ENCODE measurements around the gene EVC2. TPM values are rescaled to one million over a fixed set of nuclear protein-coding genes. Genes with fewer than 3 reads are reported as not detected.
"Not testable (repeated sequence)": the region's sequence is repeated elsewhere in the genome, so short reads cannot be mapped to it uniquely, and the experiment has no call there.

The EVC2 gene
- total and polyA plus RNA-seq, 4 donors: 1.7 to 6.6 (median 2.3) TPM

DNA sequence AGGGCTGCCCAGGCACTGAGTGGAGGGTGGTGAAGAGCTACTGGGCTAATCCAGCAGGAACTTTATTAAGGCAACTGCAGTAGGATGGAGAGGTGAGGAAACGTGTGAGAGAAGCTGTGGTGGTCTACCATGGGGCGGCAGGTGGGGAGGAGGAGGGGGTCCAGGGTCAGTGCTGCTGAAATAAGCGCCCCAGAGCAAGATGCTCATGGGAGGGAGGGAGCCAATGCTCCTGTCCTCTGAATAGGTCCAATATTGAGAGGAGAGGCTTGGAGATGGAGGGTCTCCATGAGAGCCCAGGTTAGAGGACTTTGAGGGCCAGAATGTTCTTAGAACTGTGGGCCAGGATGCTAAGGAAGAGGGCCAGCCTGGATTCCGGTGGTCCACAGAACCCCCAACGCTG, 37.9 kb upstream of the EVC2 start:
- no peak overlapping the region for H3K27ac ChIP-seq (ENCODE audit: low read depth, low read length)
- 100% methylated on average over 5 of the region's 5 CpGs for WGBS (ENCODE audit: insufficient coverage)
- DNase-seq (ENCODE audit: low read depth in 4 of 6, low spot score in 6 of 6): no peak

DNA sequence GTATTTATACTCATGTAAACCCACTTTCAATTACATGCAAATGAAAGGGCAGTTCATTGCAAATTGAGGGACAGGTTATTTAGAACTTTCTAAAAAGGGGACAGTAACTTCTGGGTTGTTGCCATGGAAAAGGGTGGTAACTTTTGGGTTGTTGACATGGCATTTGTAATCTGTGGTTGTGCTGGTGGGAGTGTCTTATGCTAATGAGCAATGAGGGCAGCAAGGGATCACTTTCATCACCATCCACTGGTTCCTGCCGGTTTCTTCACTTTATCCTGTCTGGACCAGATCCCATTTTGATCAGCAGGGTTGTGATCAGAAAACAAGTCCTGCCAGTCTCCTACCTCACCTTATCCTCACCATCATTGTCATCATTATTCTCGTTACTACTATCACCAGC, 34.6 kb upstream of the EVC2 start:
- WGBS (ENCODE audit: insufficient coverage): 79% methylated on average over 2 of the region's 2 CpGs
- no peak overlapping the region for H3K4me3 ChIP-seq (ENCODE audit: low read depth, low read length)
- H3K27me3 ChIP-seq (ENCODE audit: control insufficient read depth, insufficient read depth, low read length): no peaks in the 10 kb centered on the region
- H3K27ac ChIP-seq (ENCODE audit: low read depth, low read length): no peak overlapping the region
- no peak for DNase-seq (ENCODE audit: low read depth in 4 of 6, low spot score in 6 of 6)
- H3K36me3 ChIP-seq (ENCODE audit: control insufficient read depth, insufficient read depth, low read length): peaks cover 2% of the 10 kb centered on the region
- no peaks in the 10 kb centered on the region for H3K9me3 ChIP-seq (ENCODE audit: control insufficient read depth, insufficient read depth, low read length)
- peaks cover 5% of the 10 kb centered on the region for H3K4me1 ChIP-seq (ENCODE audit: control insufficient read depth, insufficient read depth, low read length)

More for the DNA sequence above, 37.9 kb upstream of the EVC2 start:
- no peaks in the 10 kb centered on the region for H3K9me3 ChIP-seq (ENCODE audit: control insufficient read depth, insufficient read depth, low read length)
- H3K4me3 ChIP-seq (ENCODE audit: low read depth, low read length): no peak overlapping the region
- no peaks in the 10 kb centered on the region for H3K27me3 ChIP-seq (ENCODE audit: control insufficient read depth, insufficient read depth, low read length)
- H3K4me1 ChIP-seq (ENCODE audit: control insufficient read depth, insufficient read depth, low read length): peaks cover 5% of the 10 kb centered on the region
- H3K36me3 ChIP-seq (ENCODE audit: control insufficient read depth, insufficient read depth, low read length): peaks cover 7% of the 10 kb centered on the region

DNA sequence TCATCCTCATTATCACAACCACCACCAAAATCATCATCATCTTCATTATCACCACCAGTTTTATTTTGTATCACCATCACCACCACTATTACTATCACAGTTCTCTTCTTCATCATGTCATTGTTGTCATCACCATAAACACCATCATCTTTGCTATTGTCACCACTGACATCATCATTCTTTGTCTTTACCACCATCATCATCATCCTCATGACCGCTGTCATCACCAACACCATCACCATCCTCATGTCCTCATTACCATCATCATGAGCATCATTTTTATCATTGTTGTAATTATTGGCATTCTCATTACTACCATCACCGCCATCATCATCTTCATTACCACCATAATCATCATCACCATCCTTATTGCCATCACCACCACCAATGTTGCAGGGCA, 34.0 kb upstream of the EVC2 start:
- H3K27ac ChIP-seq (ENCODE audit: low read depth, low read length): no peak overlapping the region
- H3K27me3 ChIP-seq (ENCODE audit: control insufficient read depth, insufficient read depth, low read length): no peaks in the 10 kb centered on the region
- peaks cover 5% of the 10 kb centered on the region for H3K4me1 ChIP-seq (ENCODE audit: control insufficient read depth, insufficient read depth, low read length)
- no peak for DNase-seq (ENCODE audit: low read depth in 4 of 6, low spot score in 6 of 6)
- H3K9me3 ChIP-seq (ENCODE audit: control insufficient read depth, insufficient read depth, low read length): no peaks in the 10 kb centered on the region
- 100% methylated on average over 1 of the region's 2 CpGs for WGBS (ENCODE audit: insufficient coverage)
- peaks cover 2% of the 10 kb centered on the region for H3K36me3 ChIP-seq (ENCODE audit: control insufficient read depth, insufficient read depth, low read length)
- H3K4me3 ChIP-seq (ENCODE audit: low read depth, low read length): no peak overlapping the region

DNA sequence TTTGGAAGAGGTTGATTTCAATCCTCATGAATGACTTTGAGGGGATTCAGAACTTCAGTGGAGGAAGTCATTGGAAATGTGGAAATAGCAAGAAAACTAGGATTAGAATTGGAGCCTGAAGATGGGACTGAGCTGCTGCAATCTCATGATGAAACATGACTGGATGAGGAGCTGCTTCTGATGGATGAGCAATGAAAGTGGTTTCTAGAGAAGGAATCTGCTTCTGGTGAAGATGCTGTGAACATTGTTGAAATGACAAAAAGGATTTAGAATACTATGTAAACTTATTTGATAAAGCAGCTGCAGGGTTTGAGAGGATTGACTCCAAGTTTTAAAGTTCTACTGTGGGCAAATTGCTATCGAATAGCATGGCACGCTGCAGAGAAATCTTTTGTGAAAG, 29.7 kb upstream of the EVC2 start:
- WGBS (ENCODE audit: insufficient coverage): no CpG with 5 or more reads among the region's 2 CpGs

DNA sequence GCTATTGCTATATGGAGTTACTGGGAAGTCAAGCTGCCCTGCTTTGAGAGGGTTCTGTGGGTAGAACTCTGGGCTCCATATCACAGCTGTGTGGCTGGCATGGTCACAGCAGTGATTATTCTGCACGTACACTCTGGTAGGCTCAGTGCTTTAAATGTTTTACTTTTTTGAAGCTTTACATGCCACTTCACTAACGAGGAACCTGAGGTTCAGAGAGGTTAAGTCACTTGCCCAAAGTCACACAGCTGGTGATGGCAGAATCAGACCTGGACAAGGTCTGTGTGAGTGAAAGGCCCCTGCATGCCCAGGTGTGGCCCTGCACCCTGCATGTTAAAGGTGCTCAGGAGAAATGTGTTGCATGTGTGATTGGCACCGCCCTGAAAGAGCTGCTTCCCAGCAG, 27.1 kb upstream of the EVC2 start:
- Histone ChIP-seq H3K4me1 (ENCODE audit: control insufficient read depth, insufficient read depth, low read length) (no peaks in the 10 kb centered on the region), H3K36me3 (ENCODE audit: control insufficient read depth, insufficient read depth, low read length) (peaks cover 23% of the 10 kb centered on the region), H3K27me3 (ENCODE audit: control insufficient read depth, insufficient read depth, low read length) (no peaks in the 10 kb centered on the region), H3K4me3 (ENCODE audit: low read depth, low read length) (no peak overlapping the region), H3K9me3 (ENCODE audit: control insufficient read depth, insufficient read depth, low read length) (no peaks in the 10 kb centered on the region), H3K27ac (ENCODE audit: low read depth, low read length) (no peak overlapping the region)
- no peak for DNase-seq (ENCODE audit: low read depth in 4 of 6, low spot score in 6 of 6)
- 92% methylated on average over 3 of the region's 3 CpGs for WGBS (ENCODE audit: insufficient coverage)

More for the DNA sequence above, 29.7 kb upstream of the EVC2 start:
- Histone ChIP-seq H3K9me3 (ENCODE audit: control insufficient read depth, insufficient read depth, low read length) (no peaks in the 10 kb centered on the region), H3K4me1 (ENCODE audit: control insufficient read depth, insufficient read depth, low read length) (no peaks in the 10 kb centered on the region), H3K27me3 (ENCODE audit: control insufficient read depth, insufficient read depth, low read length) (no peaks in the 10 kb centered on the region), H3K4me3 (ENCODE audit: low read depth, low read length) (no peak overlapping the region), H3K36me3 (ENCODE audit: control insufficient read depth, insufficient read depth, low read length) (peaks cover 6% of the 10 kb centered on the region), H3K27ac (ENCODE audit: low read depth, low read length) (no peak overlapping the region)
- no peak for DNase-seq (ENCODE audit: low read depth in 4 of 6, low spot score in 6 of 6)

DNA sequence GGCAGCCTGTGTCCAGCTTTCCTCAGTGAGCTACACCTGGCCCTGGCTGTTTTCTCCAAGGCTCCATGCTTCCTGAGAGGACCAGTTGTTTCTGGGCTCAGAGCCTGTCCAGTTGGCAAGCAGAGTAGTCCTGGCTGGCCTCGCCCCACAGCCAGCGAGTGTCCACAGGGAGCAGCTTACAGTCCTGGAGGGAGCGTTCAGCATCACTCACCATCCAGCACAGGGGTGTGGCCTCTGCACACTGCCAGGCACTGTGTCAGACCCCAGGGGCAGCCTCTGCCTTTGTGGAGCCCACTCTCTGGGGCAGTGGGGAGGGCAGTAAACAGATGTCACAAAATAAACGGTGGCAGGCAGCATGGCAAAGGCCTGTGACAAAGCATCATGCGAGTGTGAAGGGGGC, 26.5 kb upstream of the EVC2 start:
- DNase-seq (ENCODE audit: low read depth in 4 of 6, low spot score in 6 of 6): no peak
- 93% methylated on average over 3 of the region's 5 CpGs for WGBS (ENCODE audit: insufficient coverage)
- Histone ChIP-seq H3K27me3 (ENCODE audit: control insufficient read depth, insufficient read depth, low read length) (no peaks in the 10 kb centered on the region), H3K9me3 (ENCODE audit: control insufficient read depth, insufficient read depth, low read length) (no peaks in the 10 kb centered on the region), H3K4me1 (ENCODE audit: control insufficient read depth, insufficient read depth, low read length) (no peaks in the 10 kb centered on the region), H3K36me3 (ENCODE audit: control insufficient read depth, insufficient read depth, low read length) (peaks cover 23% of the 10 kb centered on the region), H3K27ac (ENCODE audit: low read depth, low read length) (no peak overlapping the region), H3K4me3 (ENCODE audit: low read depth, low read length) (no peak overlapping the region)

DNA sequence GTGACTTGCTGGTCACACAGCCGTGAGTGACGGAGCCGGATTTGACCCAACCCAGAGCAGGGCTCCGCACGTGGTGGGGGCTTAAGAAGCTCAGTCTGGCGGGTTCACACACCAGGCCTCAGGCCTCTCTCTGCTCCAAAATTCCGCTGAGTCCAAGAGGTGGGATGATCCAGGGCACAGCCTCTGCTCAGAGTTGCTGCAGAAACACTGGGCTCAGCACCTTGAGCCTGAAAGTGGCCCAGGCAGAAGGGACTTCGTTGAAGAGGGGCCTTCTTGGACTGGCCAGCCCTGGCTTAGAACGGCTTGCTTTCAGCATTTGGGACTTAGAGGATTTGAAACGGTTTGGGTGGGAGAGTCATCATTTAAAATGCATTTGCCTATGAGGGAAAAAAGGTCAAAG, 23.8 kb upstream of the EVC2 start:
- H3K27me3 ChIP-seq (ENCODE audit: control insufficient read depth, insufficient read depth, low read length): no peaks in the 10 kb centered on the region
- H3K4me1 ChIP-seq (ENCODE audit: control insufficient read depth, insufficient read depth, low read length): no peaks in the 10 kb centered on the region
- H3K27ac ChIP-seq (ENCODE audit: low read depth, low read length): no peak overlapping the region
- DNase-seq (ENCODE audit: low read depth in 4 of 6, low spot score in 6 of 6): no peak
- H3K36me3 ChIP-seq (ENCODE audit: control insufficient read depth, insufficient read depth, low read length): peaks cover 21% of the 10 kb centered on the region
- no peaks in the 10 kb centered on the region for H3K9me3 ChIP-seq (ENCODE audit: control insufficient read depth, insufficient read depth, low read length)
- WGBS (ENCODE audit: insufficient coverage): 93% methylated on average over 10 of the region's 10 CpGs
- no peak overlapping the region for H3K4me3 ChIP-seq (ENCODE audit: low read depth, low read length)

DNA sequence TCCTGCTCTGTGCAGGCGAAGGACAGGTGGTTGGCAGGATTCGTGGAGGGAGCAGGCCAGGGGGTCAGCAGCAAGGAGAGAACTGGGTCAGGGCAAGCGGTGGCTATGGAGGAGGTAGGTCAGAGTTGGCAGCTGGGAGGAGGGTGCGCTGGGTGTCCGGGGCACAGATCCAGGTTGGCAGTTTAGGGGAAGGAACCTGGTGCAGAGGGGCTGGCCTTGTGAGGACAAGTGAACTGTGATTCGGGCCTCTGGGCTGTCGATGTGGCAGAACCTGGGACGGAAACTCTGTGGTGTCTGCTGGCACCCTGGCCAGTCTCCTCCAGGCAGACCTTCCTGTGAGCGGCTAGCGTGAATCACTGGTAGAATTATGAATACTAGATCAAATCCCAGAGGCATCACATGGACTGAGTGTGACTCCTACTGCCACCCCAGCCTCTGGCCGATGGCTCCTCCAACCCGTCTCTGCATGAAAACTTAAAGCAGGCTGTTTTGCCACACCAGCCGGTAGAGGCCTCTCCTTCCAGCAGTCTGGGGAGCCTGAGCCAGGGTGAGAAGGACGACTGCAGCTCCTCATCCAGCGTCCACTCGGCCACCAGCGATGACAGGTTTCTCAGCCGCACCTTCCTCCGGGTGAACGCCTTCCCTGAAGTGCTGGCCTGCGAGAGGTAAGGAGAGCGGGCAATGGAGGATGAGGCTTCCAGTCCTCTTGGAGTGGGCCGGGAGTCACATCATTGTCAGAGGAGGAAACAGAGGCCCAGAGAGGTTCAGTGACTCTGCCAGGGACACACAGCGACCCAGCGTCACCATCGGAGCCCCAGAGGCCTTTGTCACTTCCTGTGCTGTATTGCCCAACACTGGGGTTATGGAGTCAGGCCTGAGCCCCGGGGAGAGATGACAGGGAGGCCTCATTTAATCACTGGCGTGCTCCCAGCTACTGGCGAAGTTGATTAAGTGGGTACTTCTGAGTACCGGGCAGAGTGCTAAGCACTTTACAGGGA, 22.9 kb upstream of the EVC2 start:
- no peaks in the 10 kb centered on the region for H3K4me1 ChIP-seq (ENCODE audit: control insufficient read depth, insufficient read depth, low read length)
- no peak for DNase-seq (ENCODE audit: low read depth in 4 of 6, low spot score in 6 of 6)
- 94% methylated on average over 29 of the region's 30 CpGs for WGBS (ENCODE audit: insufficient coverage)
- H3K9me3 ChIP-seq (ENCODE audit: control insufficient read depth, insufficient read depth, low read length): no peaks in the 10 kb centered on the region
- H3K4me3 ChIP-seq (ENCODE audit: low read depth, low read length): no peak overlapping the region
- no peaks in the 10 kb centered on the region for H3K27me3 ChIP-seq (ENCODE audit: control insufficient read depth, insufficient read depth, low read length)
- H3K36me3 ChIP-seq (ENCODE audit: control insufficient read depth, insufficient read depth, low read length): peaks cover 21% of the 10 kb centered on the region
- no peak overlapping the region for H3K27ac ChIP-seq (ENCODE audit: low read depth, low read length)

DNA sequence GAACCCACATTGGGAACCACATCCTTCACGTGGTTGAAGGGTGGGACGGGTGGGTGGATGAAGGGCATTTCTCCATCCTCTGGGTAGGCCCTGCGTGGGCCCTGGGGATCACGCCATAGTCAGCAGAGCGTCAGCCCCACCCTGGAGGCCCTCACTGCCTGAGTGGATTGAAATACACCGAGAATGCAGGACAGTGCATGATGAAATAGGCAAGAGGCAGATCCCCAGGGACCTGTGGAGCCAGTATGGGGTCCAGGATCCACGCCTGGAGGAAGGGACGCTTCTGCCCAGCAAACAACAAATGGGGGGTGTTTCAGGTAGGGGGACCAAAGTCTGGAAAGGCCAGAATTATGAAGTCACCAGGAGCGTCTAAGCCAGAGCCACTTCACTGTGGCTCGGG, 22.1 kb upstream of the EVC2 start:
- Histone ChIP-seq H3K4me1 (ENCODE audit: control insufficient read depth, insufficient read depth, low read length) (no peaks in the 10 kb centered on the region), H3K27ac (ENCODE audit: low read depth, low read length) (no peak overlapping the region), H3K9me3 (ENCODE audit: control insufficient read depth, insufficient read depth, low read length) (no peaks in the 10 kb centered on the region), H3K27me3 (ENCODE audit: control insufficient read depth, insufficient read depth, low read length) (no peaks in the 10 kb centered on the region), H3K4me3 (ENCODE audit: low read depth, low read length) (no peak overlapping the region), H3K36me3 (ENCODE audit: control insufficient read depth, insufficient read depth, low read length) (peaks cover 21% of the 10 kb centered on the region)
- no peak for DNase-seq (ENCODE audit: low read depth in 4 of 6, low spot score in 6 of 6)
- WGBS (ENCODE audit: insufficient coverage): 96% methylated on average over 10 of the region's 10 CpGs

DNA sequence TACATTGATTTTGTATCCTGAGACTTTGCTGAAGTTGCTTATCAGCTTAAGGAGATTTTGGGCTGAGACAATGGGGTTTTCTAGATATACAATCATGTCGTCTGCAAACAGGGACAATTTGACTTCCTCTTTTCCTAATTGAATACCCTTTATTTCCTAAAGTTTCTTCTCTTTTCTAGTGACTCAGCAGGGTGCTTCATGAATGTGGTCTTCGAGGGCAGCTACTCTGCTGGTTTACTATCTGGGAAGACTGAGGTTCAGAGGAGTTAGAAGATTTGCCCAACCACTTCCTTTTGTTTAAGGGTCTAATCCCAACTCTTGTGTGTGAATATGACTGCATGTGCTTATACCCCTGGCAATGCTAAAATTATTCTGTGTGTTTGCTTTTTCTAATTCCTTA, 20.1 kb upstream of the EVC2 start:
- not testable (repeated sequence) for H3K4me1 ChIP-seq (ENCODE audit: control insufficient read depth, insufficient read depth, low read length); H3K4me3 ChIP-seq (ENCODE audit: low read depth, low read length); H3K9me3 ChIP-seq (ENCODE audit: control insufficient read depth, insufficient read depth, low read length); DNase-seq (ENCODE audit: low read depth in 4 of 6, low spot score in 6 of 6); H3K27ac ChIP-seq (ENCODE audit: low read depth, low read length); H3K27me3 ChIP-seq (ENCODE audit: control insufficient read depth, insufficient read depth, low read length)
- no CpG with 5 or more reads among the region's 2 CpGs for WGBS (ENCODE audit: insufficient coverage)
- H3K36me3 ChIP-seq (ENCODE audit: control insufficient read depth, insufficient read depth, low read length): peaks cover 19% of the 10 kb centered on the region
